Renal cortical epithelial cell (primary cell): Measurements from ENCODE around the gene DYNAP. TPM values are rescaled to one million over a fixed set of nuclear protein-coding genes. Genes with fewer than 3 reads are reported as not detected.

ENCODE experiments used
- DNase-seq: peaks from one replicate; pipeline ENCODE4 v3.0.0-alpha.2; 2011; ENCODE audit warnings: low read depth
- total RNA-seq: library from RNA; depleted of rRNA; stranded (reverse); fragments of >200 nt; gene quantifications from 2 replicates; pipeline ENCODE4 v1.2.3, GENCODE V29; 2014

DYNAP gene
- total RNA-seq, 1 donor from 2014 or later, result not detected

DNA sequence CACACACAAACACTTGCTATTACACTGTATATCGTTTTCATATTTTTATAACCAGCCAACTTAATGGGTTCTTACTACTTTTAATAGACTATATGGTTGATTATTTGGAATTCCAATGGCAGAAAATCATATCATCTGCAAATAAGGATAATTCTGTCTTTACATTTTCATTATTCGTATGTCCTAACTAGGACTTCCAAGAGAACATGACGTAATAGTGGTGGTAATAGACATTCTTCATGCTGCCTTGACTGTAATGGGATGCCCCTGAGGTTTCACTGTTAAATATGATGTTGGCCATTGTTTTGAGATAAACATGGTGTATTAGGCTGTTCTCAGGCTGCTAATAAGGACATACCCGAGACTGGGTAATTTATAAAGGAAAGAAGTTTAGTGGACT lies 45.2 kb downstream of the DYNAP start:
- DNase-seq, result no peak

- DNase-seq, result peak; percentile 3
These were observed 50.7 kb downstream of the DYNAP start for GRCh38 chr18:54641734-54642133.

DNA sequence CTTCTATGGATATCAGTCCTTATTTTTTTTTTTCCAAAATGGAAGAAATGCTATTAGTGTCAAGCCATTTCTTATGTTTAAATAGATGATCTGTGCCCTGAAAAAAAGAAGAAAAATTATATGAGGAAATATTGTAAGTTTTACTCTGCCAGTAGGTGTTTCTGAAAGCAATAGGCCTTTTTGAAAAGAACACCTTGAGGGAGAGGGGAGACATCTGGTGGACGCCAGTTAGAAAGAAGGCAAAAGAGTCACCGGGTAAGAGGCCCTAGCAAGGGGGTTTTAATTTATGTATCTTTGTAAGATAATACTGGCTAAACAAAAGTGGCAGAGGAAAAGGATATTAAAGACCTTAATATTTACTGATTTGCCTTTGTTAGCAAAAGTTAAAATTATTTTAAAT lies 56.1 kb downstream of the DYNAP start:
- peak; percentile 59 for DNase-seq

Other genes with a start within 250 kb of the DYNAP start
- gene STARD6, start 233.4 kb upstream of the DYNAP start, total RNA-seq, result 0.15 and 0.69 TPM in 2 replicates
- gene C18orf54, start 233.3 kb upstream of the DYNAP start, total RNA-seq, result 4.3 and 10.6 TPM in 2 replicates
- gene RAB27B, start 237.2 kb downstream of the DYNAP start, total RNA-seq, result 3.3 and 4.0 TPM in 2 replicates